ENCODE results near the gene MRTFB.

MRTFB gene

GRCh38 chr16:14050291-14051027, 20.7 kb upstream of the MRTFB start:
- POLR2A ChIA-PET: no interaction called here
- TF ChIP-seq FOXM1 (IDR thresholded peaks at IDR 0.05; ENCODE audit: borderline replicate concordance): no peak
- no peak for TF ChIP-seq SUZ12 (IDR thresholded peaks at IDR 0.05)
- no peak for TF ChIP-seq BHLHE40 (IDR thresholded peaks at IDR 0.05; ENCODE audit: borderline replicate concordance)
- TF ChIP-seq NFRKB (IDR thresholded peaks at IDR 0.05): no peak
- DNase-seq (ENCODE audit: extremely low spot score): no peak
- CTCF ChIA-PET: no interaction called here

GRCh38 chr16:14051103-14051729, 19.9 kb upstream of the MRTFB start:
- ChIA-PET CTCF (no interaction called here), POLR2A (no interaction called here)
- no peak for DNase-seq (ENCODE audit: extremely low spot score)
- TF ChIP-seq L3MBTL2 (conservative IDR thresholded peaks at IDR 0.05) (0 out of 2 replicates have a peak, but pooled peaks have one; percentile 13), FOXK2 (IDR thresholded peaks at IDR 0.05) (no peak)

GRCh38 chr16:14056970-14057369, 14.1 kb upstream of the MRTFB start:
- ChIA-PET CTCF (no interaction called here), POLR2A (no interaction called here)
- DNase-seq (ENCODE audit: extremely low spot score): no peak
- no peak for TF ChIP-seq FOXM1 (IDR thresholded peaks at IDR 0.05; ENCODE audit: borderline replicate concordance)

- CTCF ChIA-PET: interaction anchor here (0.6 kb wide), 1 partner anchor 138 kb away, joined by 4 read pairs; the partner anchor contains the start of gene ERCC4
- TF ChIP-seq ZNF384 (IDR thresholded peaks at IDR 0.05) (no peak), FOXM1 (IDR thresholded peaks at IDR 0.05; ENCODE audit: borderline replicate concordance) (no peak), LEF1 (IDR thresholded peaks at IDR 0.05; ENCODE audit: borderline replicate concordance) (no peak), HDGF (IDR thresholded peaks at IDR 0.05; ENCODE audit: borderline replicate concordance) (no peak), ELF4 (IDR thresholded peaks at IDR 0.05) (no peak), FOXK2 (IDR thresholded peaks at IDR 0.05) (no peak), SP1 (IDR thresholded peaks at IDR 0.05) (no peak), ARNT (IDR thresholded peaks at IDR 0.05) (no peak), L3MBTL2 (conservative IDR thresholded peaks at IDR 0.05) (no peak), CTBP1 (IDR thresholded peaks at IDR 0.05; ENCODE audit: borderline replicate concordance) (no peak), PKNOX1 (IDR thresholded peaks at IDR 0.05) (no peak), BHLHE40 (IDR thresholded peaks at IDR 0.05; ENCODE audit: borderline replicate concordance) (no peak), FOXA1 (IDR thresholded peaks at IDR 0.05) (no peak), NFRKB (IDR thresholded peaks at IDR 0.05) (no peak), SUZ12 (IDR thresholded peaks at IDR 0.05) (no peak)
- POLR2A ChIA-PET: no interaction called here
Observed at GRCh38 chr16:14057878-14058382, 13.2 kb upstream of the MRTFB start.

GRCh38 chr16:14061732-14062259, 9.3 kb upstream of the MRTFB start:
- TF ChIP-seq LEF1 (IDR thresholded peaks at IDR 0.05; ENCODE audit: borderline replicate concordance) (no peak), SUZ12 (IDR thresholded peaks at IDR 0.05) (no peak), FOXK2 (IDR thresholded peaks at IDR 0.05) (no peak), NFRKB (IDR thresholded peaks at IDR 0.05) (no peak), BHLHE40 (IDR thresholded peaks at IDR 0.05; ENCODE audit: borderline replicate concordance) (no peak), FOXM1 (IDR thresholded peaks at IDR 0.05; ENCODE audit: borderline replicate concordance) (no peak), SP1 (IDR thresholded peaks at IDR 0.05) (no peak), CTBP1 (IDR thresholded peaks at IDR 0.05; ENCODE audit: borderline replicate concordance) (no peak), ZNF384 (IDR thresholded peaks at IDR 0.05) (no peak), FOXA1 (IDR thresholded peaks at IDR 0.05) (no peak), ELF4 (IDR thresholded peaks at IDR 0.05) (no peak), HDGF (IDR thresholded peaks at IDR 0.05; ENCODE audit: borderline replicate concordance) (no peak), L3MBTL2 (conservative IDR thresholded peaks at IDR 0.05) (no peak), TARDBP (IDR thresholded peaks at IDR 0.05) (no peak), PKNOX1 (IDR thresholded peaks at IDR 0.05) (no peak), ARNT (IDR thresholded peaks at IDR 0.05) (no peak)
- CTCF ChIA-PET: no interaction called here
- no peak for DNase-seq (ENCODE audit: extremely low spot score)
- POLR2A ChIA-PET: interaction anchor here (1.3 kb wide), 1 partner anchor 142 kb away, joined by 3 read pairs; the partner anchor contains the start of gene ERCC4

More at GRCh38 chr16:14057878-14058382, 13.2 kb upstream of the MRTFB start:
- DNase-seq (ENCODE audit: extremely low spot score): no peak

- CTCF ChIA-PET: no interaction called here
- DNase-seq (ENCODE audit: extremely low spot score): no peak
- TF ChIP-seq ELF4 (IDR thresholded peaks at IDR 0.05) (no peak), SP1 (IDR thresholded peaks at IDR 0.05) (no peak), PKNOX1 (IDR thresholded peaks at IDR 0.05) (no peak), SUZ12 (IDR thresholded peaks at IDR 0.05) (no peak), BHLHE40 (IDR thresholded peaks at IDR 0.05; ENCODE audit: borderline replicate concordance) (no peak), ARNT (IDR thresholded peaks at IDR 0.05) (no peak), L3MBTL2 (conservative IDR thresholded peaks at IDR 0.05) (no peak), HDGF (IDR thresholded peaks at IDR 0.05; ENCODE audit: borderline replicate concordance) (no peak), ZNF384 (IDR thresholded peaks at IDR 0.05) (no peak), FOXA1 (IDR thresholded peaks at IDR 0.05) (no peak), LEF1 (IDR thresholded peaks at IDR 0.05; ENCODE audit: borderline replicate concordance) (no peak), TARDBP (IDR thresholded peaks at IDR 0.05) (no peak)
- POLR2A ChIA-PET: no interaction called here
Observed at GRCh38 chr16:14062261-14062660, 8.9 kb upstream of the MRTFB start.

All from HEK293T (cell line).